WTC11 (cell line): ENCODE results near the gene MAST4. TPM values are rescaled to one million over a fixed set of nuclear protein-coding genes. Genes with fewer than 3 reads are reported as not detected.

ENCODE experiments used
- ATAC-seq: fragments of 200-7000 bp; cut with Tn5 transposase; 2 replicates; pipeline ENCODE4 v1.10.0; 2021; ENCODE audit warnings: mild to moderate bottlenecking, moderate library complexity
- CTCF ChIA-PET: fragments of 300-600 bp; sonication (Branson Sonifier 250); formaldehyde crosslinking; loops from one replicate; lab custom pipeline; 2021; ENCODE audit warnings: antibody characterized with exemption; lab: Charles Lee
- POLR2A ChIA-PET: fragments of 350-600 bp; sonication (Branson Sonifier 250); formaldehyde crosslinking; loops from one replicate; lab custom pipeline; 2021; ENCODE audit warnings: antibody characterized with exemption; lab: Charles Lee
- DNase-seq: peaks from one replicate; pipeline ENCODE4 v3.0.0; 2021; ENCODE audit warnings: low spot score
- H3K27ac Mint-ChIP-seq: 2 replicates; pipeline ENCODE4 v1.8.0; 2021; ENCODE audit warnings: mixed read lengths
- H3K27me3 Mint-ChIP-seq: 2 replicates; pipeline ENCODE4 v1.8.0; 2021; ENCODE audit warnings: low read depth, mild to moderate bottlenecking, moderate library complexity, mixed read lengths
- H3K36me3 Mint-ChIP-seq: 2 replicates; pipeline ENCODE4 v1.8.0; 2021; ENCODE audit warnings: mixed read lengths
- H3K4me1 Mint-ChIP-seq: 2 replicates; pipeline ENCODE4 v1.8.0; 2022; ENCODE audit warnings: mixed read lengths
- H3K4me3 Mint-ChIP-seq: 2 replicates; pipeline ENCODE4 v1.8.0; 2021; ENCODE audit warnings: mild to moderate bottlenecking, moderate library complexity, mixed read lengths
- H3K9me3 Mint-ChIP-seq: 2 replicates; pipeline ENCODE4 v1.8.0; 2021; ENCODE audit warnings: mixed read lengths
- CREB1 ChIP-seq: sonication (generic); formaldehyde crosslinking; IDR thresholded peaks from 2 replicates; pipeline ENCODE4 v1.8.0; 2023; ENCODE audit warnings: mild to moderate bottlenecking, missing genetic modification reagents
- ELF4 ChIP-seq: sonication (generic); formaldehyde crosslinking; IDR thresholded peaks from 2 replicates; pipeline ENCODE4 v1.8.1; 2022; ENCODE audit warnings: low read depth, mild to moderate bottlenecking, moderate library complexity, missing genetic modification reagents
- ESRRA ChIP-seq: sonication (generic); formaldehyde crosslinking; IDR thresholded peaks from 2 replicates; pipeline ENCODE4 v1.8.1; 2022; ENCODE audit warnings: mild to moderate bottlenecking, missing genetic modification reagents, borderline replicate concordance
- ETV6 ChIP-seq: sonication (generic); formaldehyde crosslinking; IDR thresholded peaks from 2 replicates; pipeline ENCODE4 v1.8.1; 2022; ENCODE audit warnings: mild to moderate bottlenecking, missing genetic modification reagents
- FOXP4 ChIP-seq: sonication (generic); formaldehyde crosslinking; IDR thresholded peaks from 2 replicates; pipeline ENCODE4 v1.8.0; 2022; ENCODE audit warnings: mild to moderate bottlenecking, missing genetic modification reagents
- HMGXB4 ChIP-seq: sonication (generic); formaldehyde crosslinking; IDR thresholded peaks from 2 replicates; pipeline ENCODE4 v1.8.1; 2023; ENCODE audit warnings: mild to moderate bottlenecking, moderate library complexity, missing genetic modification reagents
- JAZF1 ChIP-seq: fragments of 250-450 bp; sonication (Bioruptor Pico); IDR thresholded peaks from 2 replicates; pipeline ENCODE4 v1.9.0; 2021; ENCODE audit warnings: moderate library complexity, mild to moderate bottlenecking, inconsistent platforms
- MLX ChIP-seq: sonication (generic); formaldehyde crosslinking; IDR thresholded peaks from 2 replicates; pipeline ENCODE4 v1.8.1; 2023; ENCODE audit warnings: mild to moderate bottlenecking, missing genetic modification reagents, moderate library complexity
- NR1H2 ChIP-seq: sonication (generic); formaldehyde crosslinking; IDR thresholded peaks from 2 replicates; pipeline ENCODE4 v1.9.0; 2021; ENCODE audit warnings: mild to moderate bottlenecking, moderate library complexity, missing genetic modification reagents
- NR2C2 ChIP-seq: sonication (generic); formaldehyde crosslinking; IDR thresholded peaks from 2 replicates; pipeline ENCODE4 v1.8.0; 2022; ENCODE audit warnings: mild to moderate bottlenecking, missing genetic modification reagents
- NR3C1 ChIP-seq: sonication (generic); formaldehyde crosslinking; conservative IDR thresholded peaks from 2 replicates; pipeline ENCODE4 v1.8.1; 2023; ENCODE audit warnings: low read depth, mild to moderate bottlenecking, missing genetic modification reagents
- PREB ChIP-seq: sonication (generic); formaldehyde crosslinking; IDR thresholded peaks from 2 replicates; pipeline ENCODE4 v1.8.1; 2022; ENCODE audit warnings: mild to moderate bottlenecking, missing genetic modification reagents, moderate library complexity, borderline replicate concordance
- PRRX2 ChIP-seq: fragments of 250-450 bp; sonication (Bioruptor Pico); IDR thresholded peaks from 2 replicates; pipeline ENCODE4 v1.8.0; 2021; ENCODE audit warnings: mild to moderate bottlenecking
- RORB ChIP-seq: fragments of 250-450 bp; sonication (Bioruptor Pico); IDR thresholded peaks from 2 replicates; pipeline ENCODE4 v1.9.0; 2021; ENCODE audit warnings: mild to moderate bottlenecking
- STAT6 ChIP-seq: sonication (generic); formaldehyde crosslinking; conservative IDR thresholded peaks from 2 replicates; pipeline ENCODE4 v1.8.1; 2023; ENCODE audit warnings: mild to moderate bottlenecking, low read depth, missing genetic modification reagents, moderate library complexity
- TCF7 ChIP-seq: sonication (generic); formaldehyde crosslinking; IDR thresholded peaks from 2 replicates; pipeline ENCODE4 v1.8.0; 2022; ENCODE audit warnings: mild to moderate bottlenecking, low read depth, missing genetic modification reagents, moderate library complexity
- ZNF219 ChIP-seq: sonication (generic); formaldehyde crosslinking; IDR thresholded peaks from 2 replicates; pipeline ENCODE4 v1.8.0; 2023; ENCODE audit warnings: missing genetic modification reagents, mild to moderate bottlenecking, borderline replicate concordance
- ZNF396 ChIP-seq: fragments of 250-450 bp; sonication (Bioruptor Pico); IDR thresholded peaks from 2 replicates; pipeline ENCODE4 v1.8.0; 2021; ENCODE audit warnings: mild to moderate bottlenecking, moderate library complexity, borderline replicate concordance
- ZNF512 ChIP-seq: sonication (generic); formaldehyde crosslinking; IDR thresholded peaks from 2 replicates; pipeline ENCODE4 v1.8.1; 2022; ENCODE audit warnings: missing genetic modification reagents, borderline replicate concordance
- ZNF532 ChIP-seq: fragments of 250-450 bp; sonication (Bioruptor Pico); IDR thresholded peaks from 2 replicates; pipeline ENCODE4 v1.9.0; 2021; ENCODE audit warnings: mild to moderate bottlenecking, borderline replicate concordance
- total RNA-seq: library from RNA; stranded (reverse); gene quantifications from 3 replicates; pipeline ENCODE4 v1.2.3, GENCODE V29; 2021

Gene MAST4
- total RNA-seq, 1 experiment from 2014 or later: 8.0 TPM

GRCh38 chr5:66789434-66789833, 193.2 kb downstream of the MAST4 start (continued):
- no peak for TF ChIP-seq FOXP4 (CRISPR knock-in tag)

GRCh38 chr5:66793049-66793448, 196.9 kb downstream of the MAST4 start:
- peaks cover 12% of the 10 kb centered on the region for H3K4me1 Mint-ChIP-seq
- ChIA-PET POLR2A (no interaction called here), CTCF (no interaction called here)
- ATAC-seq (no peak), DNase-seq (no peak)
- TF ChIP-seq RORB (CRISPR knock-in tag) (no peak), HMGXB4 (CRISPR knock-in tag) (no peak), TCF7 (CRISPR knock-in tag) (no peak), NR2C2 (no peak), NR1H2 (CRISPR knock-in tag) (no peak), JAZF1 (CRISPR knock-in tag) (no peak), ZNF219 (CRISPR knock-in tag) (no peak), ETV6 (CRISPR knock-in tag) (no peak), ZNF512 (CRISPR knock-in tag) (no peak), ZNF532 (CRISPR knock-in tag) (no peak), ZNF396 (CRISPR knock-in tag) (no peak), PREB (no peak)
- no peak overlapping the region for H3K27ac Mint-ChIP-seq
- H3K27me3 Mint-ChIP-seq: no peaks in the 10 kb centered on the region
- H3K36me3 Mint-ChIP-seq: no peaks in the 10 kb centered on the region
- no peak overlapping the region for H3K4me3 Mint-ChIP-seq
- H3K9me3 Mint-ChIP-seq: no peaks in the 10 kb centered on the region

- ATAC-seq (no peak), DNase-seq (no peak)
- no peaks in the 10 kb centered on the region for H3K27me3 Mint-ChIP-seq
- H3K4me1 Mint-ChIP-seq: no peaks in the 10 kb centered on the region
- ChIA-PET CTCF (interaction anchor here (1.1 to 1.9 kb wide), 2 partner anchors 54 to 68 kb away, joined by 3 to 5 read pairs; no protein-coding TSS in a partner anchor), POLR2A (no interaction called here)
- no peak overlapping the region for H3K4me3 Mint-ChIP-seq
- no peaks in the 10 kb centered on the region for H3K9me3 Mint-ChIP-seq
- no peaks in the 10 kb centered on the region for H3K36me3 Mint-ChIP-seq
- no peak overlapping the region for H3K27ac Mint-ChIP-seq
- TF ChIP-seq STAT6 (CRISPR knock-in tag) (no peak), CREB1 (CRISPR knock-in tag) (no peak), PRRX2 (no peak), ELF4 (CRISPR knock-in tag) (no peak), MLX (CRISPR knock-in tag) (no peak), NR3C1 (CRISPR knock-in tag) (no peak), ESRRA (CRISPR knock-in tag) (no peak)
Measured at GRCh38 chr5:66795682-66796081, 199.5 kb downstream of the MAST4 start.
